Upper lobe of right lung (tissue), 1 donor: ENCODE data around the gene CORO2A. TPM values are rescaled to one million over a fixed set of nuclear protein-coding genes. Genes with fewer than 3 reads are reported as not detected.
A peak's percentile ranks its signal among the peaks of the same experiment; 100 is the strongest.

Experiments
- ATAC-seq: fragments of 200-7000 bp; cut with Tn5 transposase; one replicate; pipeline ENCODE4 v1.9.1; 2020; ENCODE audit warnings: mild to moderate bottlenecking, moderate library complexity
- DNase-seq: peaks from one replicate; pipeline ENCODE4 v3.0.0-alpha.2; 2020
- H3K27ac ChIP-seq: fragments of 200-600 bp; one replicate; pipeline ENCODE4 v1.8.0; 2022
- H3K27me3 ChIP-seq: fragments of 200-600 bp; one replicate; pipeline ENCODE4 v1.8.0; 2022; ENCODE audit warnings: mild to moderate bottlenecking
- H3K36me3 ChIP-seq: fragments of 200-600 bp; one replicate; pipeline ENCODE4 v1.8.0; 2022
- H3K4me1 ChIP-seq: fragments of 200-600 bp; one replicate; pipeline ENCODE4 v1.8.0; 2022
- H3K4me3 ChIP-seq: fragments of 200-600 bp; one replicate; pipeline ENCODE4 v1.8.0; 2022; ENCODE audit warnings: mild to moderate bottlenecking
- H3K9me3 ChIP-seq: fragments of 200-600 bp; one replicate; pipeline ENCODE4 v1.8.0; 2022
- CTCF ChIP-seq: fragments of 200-600 bp; IDR thresholded peaks from one replicate; pipeline ENCODE4 v1.8.0; 2022; ENCODE audit warnings: antibody characterized with exemption
- intact Hi-C: fragments of 100-400 bp; cut with DNase I; formaldehyde crosslinking; loops from one replicate; pipeline ENCODE4 v1.11.0; 2022
- total RNA-seq: library from RNA; stranded (reverse); fragmentation: NEBNext Ultra II Directional; extraction: Animal tissue kit (Norgen Biotek cat#: 25700); gene quantifications from one replicate; pipeline ENCODE4 v1.2.1, GENCODE V29; 2021
- donor health status: DM: no; HTN: yes; CAD: no; lungs with severe emphysema.

The CORO2A gene
- total RNA-seq, 1 donor from 2014 or later: 20.0 TPM

- ATAC-seq: no peak
- no peak for TF ChIP-seq CTCF
These were observed 19.3 kb downstream of the CORO2A start for GRCh38 chr9:98173181-98173580.

GRCh38 chr9:98172604-98173003 is 19.8 kb downstream of the CORO2A start:
- Histone ChIP-seq H3K9me3 (no peaks in the 10 kb centered on the region), H3K4me1 (peaks cover 5% of the 10 kb centered on the region), H3K36me3 (no peaks in the 10 kb centered on the region), H3K4me3 (no peak overlapping the region), H3K27me3 (no peaks in the 10 kb centered on the region), H3K27ac (no peak overlapping the region)
- intact Hi-C loops: no loop called here
- ATAC-seq (peak; percentile 13), DNase-seq (no peak)
- no peak for TF ChIP-seq CTCF

More at GRCh38 chr9:98173181-98173580, 19.3 kb downstream of the CORO2A start:
- Histone ChIP-seq H3K4me1 (peaks cover 5% of the 10 kb centered on the region), H3K4me3 (no peak overlapping the region), H3K27me3 (no peaks in the 10 kb centered on the region), H3K27ac (no peak overlapping the region), H3K36me3 (no peaks in the 10 kb centered on the region), H3K9me3 (no peaks in the 10 kb centered on the region)
- DNase-seq: no peak
- intact Hi-C loops: no loop called here

GRCh38 chr9:98171176-98171925 is 21.1 kb downstream of the CORO2A start:
- intact Hi-C loops: no loop called here
- H3K36me3 ChIP-seq: no peaks in the 10 kb centered on the region
- no peak overlapping the region for H3K27ac ChIP-seq
- no peaks in the 10 kb centered on the region for H3K27me3 ChIP-seq
- TF ChIP-seq CTCF: no peak
- DNase-seq: no peak
- H3K4me1 ChIP-seq: no peaks in the 10 kb centered on the region
- ATAC-seq: no peak
- H3K4me3 ChIP-seq: no peak overlapping the region
- H3K9me3 ChIP-seq: no peaks in the 10 kb centered on the region

GRCh38 chr9:98168941-98169488 is 23.4 kb downstream of the CORO2A start:
- Histone ChIP-seq H3K4me3 (no peak overlapping the region), H3K27me3 (no peaks in the 10 kb centered on the region), H3K27ac (peak overlapping the region; percentile 24), H3K9me3 (no peaks in the 10 kb centered on the region), H3K36me3 (no peaks in the 10 kb centered on the region), H3K4me1 (no peaks in the 10 kb centered on the region)
- intact Hi-C loops: no loop called here
- ATAC-seq: peak; percentile 55
- no peak for TF ChIP-seq CTCF
- DNase-seq: no peak

GRCh38 chr9:98168153-98168780 is 24.2 kb downstream of the CORO2A start:
- no peak for TF ChIP-seq CTCF
- peak; percentile 29 for ATAC-seq
- intact Hi-C loops: no loop called here

More at GRCh38 chr9:98168153-98168780, 24.2 kb downstream of the CORO2A start:
- Histone ChIP-seq H3K4me3 (no peak overlapping the region), H3K4me1 (no peaks in the 10 kb centered on the region), H3K27ac (no peak overlapping the region), H3K27me3 (no peaks in the 10 kb centered on the region), H3K9me3 (no peaks in the 10 kb centered on the region), H3K36me3 (no peaks in the 10 kb centered on the region)
- DNase-seq: no peak
